SU-DHL-6 (cell line): Measurements from ENCODE around the gene DOK4.

Experiments used
- EZH2phosphoT487 ChIP-seq: fragments of 200-600 bp; sonication (generic), shearing (Covaris generic); conservative IDR thresholded peaks from 2 replicates; pipeline ENCODE4 v1.6.1; 2018; ENCODE audit warnings: mild to moderate bottlenecking, antibody characterized with exemption, low read length, moderate library complexity, mixed read lengths
- TF ChIP-seq, protein P1 (sequence below): fragments of 200-600 bp; sonication (generic); IDR thresholded peaks from one replicate; pipeline ENCODE4 v1.5.1; 2017; ENCODE audit warnings: antibody characterized with exemption, mild to moderate bottlenecking, low read length, moderate library complexity; ENCODE audit not compliant: insufficient read depth, poor library complexity, severe bottlenecking

- TF ChIP-seq, protein P1, sequence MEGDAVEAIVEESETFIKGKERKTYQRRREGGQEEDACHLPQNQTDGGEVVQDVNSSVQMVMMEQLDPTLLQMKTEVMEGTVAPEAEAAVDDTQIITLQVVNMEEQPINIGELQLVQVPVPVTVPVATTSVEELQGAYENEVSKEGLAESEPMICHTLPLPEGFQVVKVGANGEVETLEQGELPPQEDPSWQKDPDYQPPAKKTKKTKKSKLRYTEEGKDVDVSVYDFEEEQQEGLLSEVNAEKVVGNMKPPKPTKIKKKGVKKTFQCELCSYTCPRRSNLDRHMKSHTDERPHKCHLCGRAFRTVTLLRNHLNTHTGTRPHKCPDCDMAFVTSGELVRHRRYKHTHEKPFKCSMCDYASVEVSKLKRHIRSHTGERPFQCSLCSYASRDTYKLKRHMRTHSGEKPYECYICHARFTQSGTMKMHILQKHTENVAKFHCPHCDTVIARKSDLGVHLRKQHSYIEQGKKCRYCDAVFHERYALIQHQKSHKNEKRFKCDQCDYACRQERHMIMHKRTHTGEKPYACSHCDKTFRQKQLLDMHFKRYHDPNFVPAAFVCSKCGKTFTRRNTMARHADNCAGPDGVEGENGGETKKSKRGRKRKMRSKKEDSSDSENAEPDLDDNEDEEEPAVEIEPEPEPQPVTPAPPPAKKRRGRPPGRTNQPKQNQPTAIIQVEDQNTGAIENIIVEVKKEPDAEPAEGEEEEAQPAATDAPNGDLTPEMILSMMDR, result no peak
- TF ChIP-seq EZH2phosphoT487, result no peak
Measured at GRCh38 chr16:57514371-57514770, 28.1 kb upstream of the DOK4 start.
